ENCODE measurements around the gene TSR1.

TSR1 gene

GRCh38 chr17:2297023-2297422, 39.2 kb downstream of the TSR1 start:
- WGBS (ENCODE audit: insufficient coverage) = 100% methylated on average over 5 of the region's 5 CpGs
- Histone ChIP-seq H3K27me3 (replicated peaks in 2 of 5; ENCODE audit: control insufficient read depth in 4 of 5, insufficient read depth in 5 of 5, low read length in 4 of 5) (no peaks in the 10 kb centered on the region), H3K9me3 (ENCODE audit: control extremely low read depth in 1 of 5, control insufficient read depth in 4 of 5, insufficient read depth in 2 of 5, low read depth in 1 of 5, low read length in 4 of 5) (no peaks in the 10 kb centered on the region), H3K36me3 (ENCODE audit: control insufficient read depth in 4 of 4, insufficient read depth in 4 of 4, low read length in 3 of 4) (peaks cover 20 to 73% (median 58%) of the 10 kb centered on the region in 4 experiments), H3K27ac (ENCODE audit: insufficient read depth in 1 of 2, low read depth in 1 of 2, low read length in 2 of 2, poor library complexity in 1 of 2, severe bottlenecking in 2 of 2) (no peak overlapping the region), H3K4me1 (ENCODE audit: control extremely low read depth in 1 of 4, control insufficient read depth in 4 of 4, insufficient read depth in 4 of 4, low read length in 3 of 4) (peaks cover 0 to 3% (median 2%) of the 10 kb centered on the region in 4 experiments), H3K4me3 (ENCODE audit: control insufficient read depth in 1 of 7, extremely low read depth in 1 of 7, insufficient read depth in 4 of 7, low read depth in 2 of 7, low read length in 6 of 7) (no peak overlapping the region)
- ChIA-PET POLR2A (no interaction called here), CTCF (no interaction called here)
- DNase-seq = no peak

- peak in 1 of 3 donors; percentile 3 for DNase-seq
- POLR2A ChIA-PET = no interaction called here
- CTCF ChIA-PET = interaction anchor here (0.8 to 2.7 kb wide), 3 partner anchors 12 to 58 kb away, joined by 3 to 8 read pairs (median 4); no protein-coding TSS in a partner anchor
- Histone ChIP-seq H3K27me3 (replicated peaks in 2 of 5; ENCODE audit: control insufficient read depth in 4 of 5, insufficient read depth in 5 of 5, low read length in 4 of 5) (no peaks in the 10 kb centered on the region), H3K4me3 (ENCODE audit: control insufficient read depth in 1 of 7, extremely low read depth in 1 of 7, insufficient read depth in 4 of 7, low read depth in 2 of 7, low read length in 6 of 7) (no peak overlapping the region), H3K36me3 (ENCODE audit: control insufficient read depth in 4 of 4, insufficient read depth in 4 of 4, low read length in 3 of 4) (peaks cover 26 to 80% (median 66%) of the 10 kb centered on the region in 4 experiments), H3K9me3 (ENCODE audit: control extremely low read depth in 1 of 5, control insufficient read depth in 4 of 5, insufficient read depth in 2 of 5, low read depth in 1 of 5, low read length in 4 of 5) (no peaks in the 10 kb centered on the region), H3K4me1 (ENCODE audit: control extremely low read depth in 1 of 4, control insufficient read depth in 4 of 4, insufficient read depth in 4 of 4, low read length in 3 of 4) (no peaks in the 10 kb centered on the region), H3K27ac (ENCODE audit: insufficient read depth in 1 of 2, low read depth in 1 of 2, low read length in 2 of 2, poor library complexity in 1 of 2, severe bottlenecking in 2 of 2) (no peak overlapping the region)
- WGBS (ENCODE audit: insufficient coverage) = 92% methylated on average over 1 of the region's 1 CpG
These were observed 40.7 kb downstream of the TSR1 start for GRCh38 chr17:2295575-2295974.

GRCh38 chr17:2292100-2292499, 44.2 kb downstream of the TSR1 start:
- POLR2A ChIA-PET = no interaction called here
- CTCF ChIA-PET = interaction anchor here (1.2 kb wide), 1 partner anchor 9 kb away, joined by 4 read pairs; no protein-coding TSS in a partner anchor
- Histone ChIP-seq H3K36me3 (ENCODE audit: control insufficient read depth in 4 of 4, insufficient read depth in 4 of 4, low read length in 3 of 4) (peaks cover 27 to 72% (median 50%) of the 10 kb centered on the region in 4 experiments), H3K27me3 (replicated peaks in 2 of 5; ENCODE audit: control insufficient read depth in 4 of 5, insufficient read depth in 5 of 5, low read length in 4 of 5) (no peaks in the 10 kb centered on the region), H3K4me1 (ENCODE audit: control extremely low read depth in 1 of 4, control insufficient read depth in 4 of 4, insufficient read depth in 4 of 4, low read length in 3 of 4) (no peaks in the 10 kb centered on the region), H3K4me3 (ENCODE audit: control insufficient read depth in 1 of 7, extremely low read depth in 1 of 7, insufficient read depth in 4 of 7, low read depth in 2 of 7, low read length in 6 of 7) (no peak overlapping the region), H3K9me3 (ENCODE audit: control extremely low read depth in 1 of 5, control insufficient read depth in 4 of 5, insufficient read depth in 2 of 5, low read depth in 1 of 5, low read length in 4 of 5) (no peaks in the 10 kb centered on the region), H3K27ac (ENCODE audit: insufficient read depth in 1 of 2, low read depth in 1 of 2, low read length in 2 of 2, poor library complexity in 1 of 2, severe bottlenecking in 2 of 2) (no peak overlapping the region)
- WGBS (ENCODE audit: insufficient coverage) = 100% methylated on average over 1 of the region's 2 CpGs
- no peak for DNase-seq

GRCh38 chr17:2289878-2290478, 46.3 kb downstream of the TSR1 start:
- DNase-seq = peak; percentile 24 to 72 (median 64)
- H3K27me3 ChIP-seq (replicated peaks in 2 of 5; ENCODE audit: control insufficient read depth in 4 of 5, insufficient read depth in 5 of 5, low read length in 4 of 5) = no peaks in the 10 kb centered on the region
- H3K27ac ChIP-seq (ENCODE audit: insufficient read depth in 1 of 2, low read depth in 1 of 2, low read length in 2 of 2, poor library complexity in 1 of 2, severe bottlenecking in 2 of 2) = no peak overlapping the region
- H3K9me3 ChIP-seq (ENCODE audit: control extremely low read depth in 1 of 5, control insufficient read depth in 4 of 5, insufficient read depth in 2 of 5, low read depth in 1 of 5, low read length in 4 of 5) = no peaks in the 10 kb centered on the region
- H3K4me3 ChIP-seq (ENCODE audit: control insufficient read depth in 1 of 7, extremely low read depth in 1 of 7, insufficient read depth in 4 of 7, low read depth in 2 of 7, low read length in 6 of 7) = no peak overlapping the region
- CTCF ChIA-PET = no interaction called here
- no peaks in the 10 kb centered on the region for H3K4me1 ChIP-seq (ENCODE audit: control extremely low read depth in 1 of 4, control insufficient read depth in 4 of 4, insufficient read depth in 4 of 4, low read length in 3 of 4)
- WGBS (ENCODE audit: insufficient coverage) = 90% methylated on average over 2 of the region's 5 CpGs
- H3K36me3 ChIP-seq (ENCODE audit: control insufficient read depth in 4 of 4, insufficient read depth in 4 of 4, low read length in 3 of 4) = peaks cover 24 to 55% (median 41%) of the 10 kb centered on the region in 4 experiments
- POLR2A ChIA-PET = no interaction called here

- DNase-seq = no peak
- POLR2A ChIA-PET = interaction anchor here (0.6 kb wide), 1 partner anchor 18 kb away, joined by 3 read pairs; no protein-coding TSS in a partner anchor
- Histone ChIP-seq H3K9me3 (ENCODE audit: control extremely low read depth in 1 of 5, control insufficient read depth in 4 of 5, insufficient read depth in 2 of 5, low read depth in 1 of 5, low read length in 4 of 5) (no peaks in the 10 kb centered on the region), H3K27ac (ENCODE audit: insufficient read depth in 1 of 2, low read depth in 1 of 2, low read length in 2 of 2, poor library complexity in 1 of 2, severe bottlenecking in 2 of 2) (no peak overlapping the region), H3K27me3 (replicated peaks in 2 of 5; ENCODE audit: control insufficient read depth in 4 of 5, insufficient read depth in 5 of 5, low read length in 4 of 5) (no peaks in the 10 kb centered on the region), H3K4me1 (ENCODE audit: control extremely low read depth in 1 of 4, control insufficient read depth in 4 of 4, insufficient read depth in 4 of 4, low read length in 3 of 4) (peaks cover 0 to 2% (median 0%) of the 10 kb centered on the region in 4 experiments), H3K36me3 (ENCODE audit: control insufficient read depth in 4 of 4, insufficient read depth in 4 of 4, low read length in 3 of 4) (peaks cover 23 to 66% (median 45%) of the 10 kb centered on the region in 4 experiments), H3K4me3 (ENCODE audit: control insufficient read depth in 1 of 7, extremely low read depth in 1 of 7, insufficient read depth in 4 of 7, low read depth in 2 of 7, low read length in 6 of 7) (no peak overlapping the region)
- WGBS (ENCODE audit: insufficient coverage) = 96% methylated on average over 7 of the region's 7 CpGs
- CTCF ChIA-PET = interaction anchor here (0.9 to 2.7 kb wide), 15 partner anchors 9 to 407 kb away, joined by 3 to 10 read pairs (median 4); partner anchors contain the start of genes HIC1, SMG6 and SRR
These were observed 53.0 kb downstream of the TSR1 start for GRCh38 chr17:2283302-2283701.

GRCh38 chr17:2282297-2282873, 53.9 kb downstream of the TSR1 start:
- no peak overlapping the region for H3K4me3 ChIP-seq (ENCODE audit: control insufficient read depth in 1 of 7, extremely low read depth in 1 of 7, insufficient read depth in 4 of 7, low read depth in 2 of 7, low read length in 6 of 7)
- no peak overlapping the region for H3K27ac ChIP-seq (ENCODE audit: insufficient read depth in 1 of 2, low read depth in 1 of 2, low read length in 2 of 2, poor library complexity in 1 of 2, severe bottlenecking in 2 of 2)
- no peaks in the 10 kb centered on the region for H3K27me3 ChIP-seq (replicated peaks in 2 of 5; ENCODE audit: control insufficient read depth in 4 of 5, insufficient read depth in 5 of 5, low read length in 4 of 5)
- 75% methylated on average over 4 of the region's 7 CpGs for WGBS (ENCODE audit: insufficient coverage)
- ChIA-PET POLR2A (no interaction called here), CTCF (interaction anchor here (0.7 to 2.7 kb wide), 15 partner anchors 10 to 406 kb away, joined by 3 to 10 read pairs (median 4); partner anchors contain the start of gene HIC1)
- H3K36me3 ChIP-seq (ENCODE audit: control insufficient read depth in 4 of 4, insufficient read depth in 4 of 4, low read length in 3 of 4) = peaks cover 21 to 65% (median 40%) of the 10 kb centered on the region in 4 experiments
- H3K4me1 ChIP-seq (ENCODE audit: control extremely low read depth in 1 of 4, control insufficient read depth in 4 of 4, insufficient read depth in 4 of 4, low read length in 3 of 4) = peaks cover 0 to 2% (median 0%) of the 10 kb centered on the region in 4 experiments
- H3K9me3 ChIP-seq (ENCODE audit: control extremely low read depth in 1 of 5, control insufficient read depth in 4 of 5, insufficient read depth in 2 of 5, low read depth in 1 of 5, low read length in 4 of 5) = no peaks in the 10 kb centered on the region
- DNase-seq = peak; percentile 68 to 84 (median 79)

- Histone ChIP-seq H3K4me1 (ENCODE audit: control extremely low read depth in 1 of 4, control insufficient read depth in 4 of 4, insufficient read depth in 4 of 4, low read length in 3 of 4) (peaks cover 0 to 2% (median 0%) of the 10 kb centered on the region in 4 experiments), H3K27me3 (replicated peaks in 2 of 5; ENCODE audit: control insufficient read depth in 4 of 5, insufficient read depth in 5 of 5, low read length in 4 of 5) (no peaks in the 10 kb centered on the region), H3K27ac (ENCODE audit: insufficient read depth in 1 of 2, low read depth in 1 of 2, low read length in 2 of 2, poor library complexity in 1 of 2, severe bottlenecking in 2 of 2) (no peak overlapping the region), H3K4me3 (ENCODE audit: control insufficient read depth in 1 of 7, extremely low read depth in 1 of 7, insufficient read depth in 4 of 7, low read depth in 2 of 7, low read length in 6 of 7) (no peak overlapping the region), H3K36me3 (ENCODE audit: control insufficient read depth in 4 of 4, insufficient read depth in 4 of 4, low read length in 3 of 4) (peaks cover 17 to 70% (median 37%) of the 10 kb centered on the region in 4 experiments), H3K9me3 (ENCODE audit: control extremely low read depth in 1 of 5, control insufficient read depth in 4 of 5, insufficient read depth in 2 of 5, low read depth in 1 of 5, low read length in 4 of 5) (no peaks in the 10 kb centered on the region)
- DNase-seq = no peak
- CTCF ChIA-PET = interaction anchor here (0.7 to 2.5 kb wide), 3 partner anchors 15 to 323 kb away, joined by 5 to 11 read pairs (median 6); no protein-coding TSS in a partner anchor
- 99% methylated on average over 6 of the region's 9 CpGs for WGBS (ENCODE audit: insufficient coverage)
- POLR2A ChIA-PET = interaction anchor here (0.6 kb wide), 1 partner anchor 50 kb away, joined by 8 read pairs; no protein-coding TSS in a partner anchor
These were observed 56.5 kb downstream of the TSR1 start for GRCh38 chr17:2279707-2280106.
